Activated CD4-positive, alpha-beta T cell treated with anti-CD3 and anti-CD28 coated beads, Interleukin-2, amount 50 U/mL, for 24 hours (primary cell): ENCODE data around the gene OPHN1.
"Not testable (repeated sequence)": the region's sequence is repeated elsewhere in the genome, so short reads cannot be mapped to it uniquely, and the experiment has no call there.

ENCODE experiments used
- DNase-seq, 2 donors: peaks; one replicate each; pipeline ENCODE4 v3.0.0-alpha.2; 2020; ENCODE audit warnings: low read depth in 1 of 2, low spot score in 1 of 2

The OPHN1 gene

GRCh38 chrX:68422478-68422877, 10.8 kb downstream of the OPHN1 start:
- DNase-seq = no peak

- DNase-seq = no peak
Measured at GRCh38 chrX:68421636-68422035, 11.7 kb downstream of the OPHN1 start.

- no peak for DNase-seq
Measured at GRCh38 chrX:68420559-68420958, 12.7 kb downstream of the OPHN1 start.

DNA sequence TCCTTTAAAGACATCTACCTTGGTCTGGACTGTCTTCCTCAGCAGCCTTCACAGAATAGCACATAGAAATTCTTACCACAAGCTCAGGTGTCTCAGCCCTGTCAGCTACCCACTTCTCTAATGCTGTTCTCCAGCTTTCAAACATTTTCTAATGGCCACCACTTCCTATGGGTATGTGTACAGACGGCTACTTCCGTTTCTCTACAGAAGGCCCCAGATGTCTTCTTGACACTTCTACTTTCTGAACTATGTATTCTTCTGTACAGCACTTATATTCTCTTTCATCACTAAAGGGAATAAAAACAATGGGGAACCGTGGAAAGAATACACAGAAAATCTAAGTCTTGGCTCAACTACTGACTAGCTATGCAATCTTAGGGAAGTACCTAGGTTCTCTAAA, 13.3 kb downstream of the OPHN1 start:
- DNase-seq = no peak

- DNase-seq = no peak
Measured at GRCh38 chrX:68417651-68418050, 15.6 kb downstream of the OPHN1 start.

DNA sequence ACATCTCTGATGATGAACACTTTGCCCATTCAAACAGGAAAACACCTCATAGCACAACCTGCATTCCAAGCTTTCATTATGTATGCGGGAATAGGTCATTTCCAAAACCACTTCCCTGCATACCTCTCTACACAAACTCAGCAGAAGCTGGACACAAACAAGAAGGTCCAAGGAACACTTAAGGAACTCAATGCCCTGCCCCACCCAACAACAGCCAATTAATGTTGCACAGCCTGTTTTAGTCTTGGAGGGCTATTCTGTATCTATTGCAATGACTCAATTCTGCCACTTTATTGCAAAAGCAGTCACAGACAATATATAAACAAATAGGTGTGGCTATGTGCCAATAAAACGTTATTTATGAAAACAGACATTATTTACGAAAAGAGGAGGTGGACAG, 16.7 kb downstream of the OPHN1 start:
- DNase-seq = no peak

DNA sequence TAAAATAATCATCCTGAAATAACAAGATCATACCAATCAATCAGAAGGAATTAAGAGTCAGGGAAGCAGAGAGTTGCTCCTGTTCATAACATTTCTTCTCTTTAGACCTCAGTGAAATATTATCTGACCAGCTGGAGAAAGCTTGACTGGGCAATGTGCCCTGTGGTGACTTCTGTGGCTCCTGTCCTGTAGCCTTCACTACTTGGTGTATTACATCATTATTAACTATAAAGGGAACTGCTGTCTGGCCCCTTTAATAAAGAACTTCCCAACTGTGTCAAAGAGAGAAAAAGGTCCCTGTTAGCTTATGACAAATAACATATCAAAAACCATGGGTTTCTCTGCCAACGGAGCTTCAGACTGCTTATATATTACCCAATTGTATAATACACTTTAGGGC, 18.0 kb downstream of the OPHN1 start:
- DNase-seq = no peak

GRCh38 chrX:68413254-68413653, 20.0 kb downstream of the OPHN1 start:
- no peak for DNase-seq

- no peak for DNase-seq
Measured at GRCh38 chrX:68411729-68412128, 21.6 kb downstream of the OPHN1 start.

- no peak for DNase-seq
Measured at GRCh38 chrX:68409194-68409593, 24.1 kb downstream of the OPHN1 start.

DNA sequence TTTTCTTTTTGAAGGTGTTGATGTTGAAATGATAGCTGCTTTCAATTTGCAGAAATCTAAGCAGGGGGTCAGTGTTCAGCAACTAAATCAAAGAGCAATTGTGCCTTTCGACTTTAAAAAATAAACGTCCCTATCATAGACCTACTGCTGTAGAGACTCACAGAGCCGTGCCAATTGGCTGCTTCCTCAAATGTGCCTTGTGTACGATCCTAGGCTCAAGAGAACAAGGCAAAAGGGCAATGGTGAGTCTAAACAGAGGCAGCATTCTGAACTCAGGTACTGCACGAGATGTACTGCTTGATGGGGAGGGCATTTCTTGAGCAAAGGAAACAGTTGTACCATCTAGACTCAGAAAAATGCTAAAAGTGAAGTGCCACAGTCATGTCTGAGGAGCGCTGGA, 29.8 kb downstream of the OPHN1 start:
- DNase-seq = no peak

DNA sequence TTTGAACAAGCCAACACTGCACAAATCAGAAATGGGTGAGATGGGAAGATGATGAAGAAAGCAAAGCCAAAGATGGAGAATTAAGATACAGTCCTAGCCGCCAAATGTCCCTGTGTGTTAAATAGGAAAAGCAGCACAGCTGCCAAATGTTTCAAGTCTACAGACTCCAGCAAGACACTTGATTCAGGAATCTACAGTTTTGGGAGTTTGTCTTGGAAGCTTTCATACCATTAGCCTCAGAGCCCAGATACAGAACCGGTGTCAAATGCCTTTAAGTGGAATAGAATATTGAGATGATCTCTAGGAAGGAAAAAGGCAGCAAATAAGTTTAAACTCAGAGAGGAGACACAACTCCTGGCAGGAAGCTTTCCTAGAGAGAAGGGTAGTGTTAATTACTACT, 30.3 kb downstream of the OPHN1 start:
- DNase-seq = no peak

DNA sequence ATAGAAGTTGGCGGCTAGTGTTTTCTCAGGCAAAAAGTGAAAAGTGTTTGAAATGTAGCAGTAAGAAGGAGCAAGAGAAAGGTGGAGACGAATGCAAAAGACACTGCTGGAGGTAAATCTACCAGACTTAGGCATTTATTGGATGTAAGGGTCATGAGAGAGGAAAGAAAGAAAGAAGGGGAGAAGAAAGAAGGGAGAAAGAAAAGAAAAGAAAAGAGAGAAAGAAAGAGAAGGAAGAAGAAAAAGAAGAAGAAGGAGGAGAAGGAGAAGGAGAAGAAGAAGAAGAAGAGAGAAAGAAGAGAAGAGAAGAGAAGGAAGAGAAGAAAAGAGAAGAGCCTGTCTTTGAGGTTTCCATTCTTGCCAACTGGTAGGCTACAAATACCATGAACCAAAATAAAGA, 31.2 kb downstream of the OPHN1 start:
- DNase-seq = no peak

- no peak for DNase-seq
Measured at GRCh38 chrX:68398291-68398690, 35.0 kb downstream of the OPHN1 start.

GRCh38 chrX:68396953-68397352, 36.3 kb downstream of the OPHN1 start:
- no peak for DNase-seq

DNA sequence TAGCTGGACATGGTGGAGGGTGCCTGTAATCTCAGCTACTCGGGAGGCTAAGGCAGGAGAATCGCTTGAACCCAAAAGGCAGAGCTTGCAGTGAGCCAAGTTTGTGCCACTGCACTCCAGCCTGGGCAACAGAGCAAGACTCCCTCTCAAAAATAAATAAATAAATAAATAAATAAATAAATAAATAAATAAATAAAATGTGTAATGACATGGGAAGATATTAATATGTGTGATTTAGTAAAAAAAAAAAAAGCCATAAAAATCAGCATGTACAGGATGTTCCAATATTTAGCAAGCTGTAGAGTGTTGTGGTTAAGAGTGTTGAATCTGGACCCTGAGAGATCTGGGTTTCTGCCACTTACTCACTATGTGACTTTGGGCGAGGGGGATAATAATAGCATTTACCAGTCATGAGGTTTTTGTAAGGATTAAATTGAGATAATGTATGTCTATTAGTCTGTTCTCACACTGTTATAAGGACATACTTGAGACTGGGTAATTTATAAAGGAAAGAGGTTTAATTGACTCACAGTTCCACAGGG, 43.8 kb downstream of the OPHN1 start:
- not testable (repeated sequence) for DNase-seq

GRCh38 chrX:68387776-68388175, 45.5 kb downstream of the OPHN1 start:
- no peak for DNase-seq

DNA sequence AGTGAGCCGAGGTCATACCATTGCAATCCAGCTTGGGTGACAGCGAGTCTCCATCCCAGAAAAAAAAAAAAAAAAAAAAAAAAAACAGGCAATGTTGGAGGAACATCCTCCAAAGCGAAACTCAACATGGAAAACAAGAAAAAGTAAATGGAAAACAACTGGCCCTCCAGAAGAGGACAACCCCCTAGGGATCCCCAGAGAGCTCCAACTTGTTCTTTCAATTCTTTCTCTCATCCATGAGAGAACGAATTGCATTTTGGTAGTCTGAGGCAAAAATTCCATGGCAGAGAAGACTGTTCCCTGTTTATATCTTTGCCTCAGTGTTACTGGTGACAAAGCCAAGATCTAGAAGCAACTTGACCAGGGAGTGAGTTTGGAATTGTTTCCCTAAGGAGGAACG, 49.8 kb downstream of the OPHN1 start:
- DNase-seq = no peak

- not testable (repeated sequence) for DNase-seq
Measured at GRCh38 chrX:68377579-68377978, 55.7 kb downstream of the OPHN1 start.

DNA sequence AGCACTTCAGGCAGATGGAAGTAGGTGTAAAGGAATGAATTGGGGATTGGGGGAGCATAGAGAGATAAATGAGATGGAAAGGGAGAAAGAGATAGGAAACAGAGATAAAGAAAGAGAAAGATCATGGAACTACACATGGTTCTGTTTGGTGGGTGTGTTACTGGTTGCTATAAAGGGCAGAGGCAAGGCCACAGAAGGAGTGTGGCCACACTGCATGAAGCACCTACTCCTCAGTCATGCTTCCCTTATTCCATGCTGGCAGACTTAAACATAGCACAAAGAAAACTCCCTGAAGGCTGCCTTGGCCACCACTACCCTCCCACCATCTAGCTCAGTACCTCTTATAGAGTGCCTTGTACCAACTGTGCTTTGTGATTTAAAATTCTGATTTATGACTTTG, 56.9 kb downstream of the OPHN1 start:
- DNase-seq = no peak

DNA sequence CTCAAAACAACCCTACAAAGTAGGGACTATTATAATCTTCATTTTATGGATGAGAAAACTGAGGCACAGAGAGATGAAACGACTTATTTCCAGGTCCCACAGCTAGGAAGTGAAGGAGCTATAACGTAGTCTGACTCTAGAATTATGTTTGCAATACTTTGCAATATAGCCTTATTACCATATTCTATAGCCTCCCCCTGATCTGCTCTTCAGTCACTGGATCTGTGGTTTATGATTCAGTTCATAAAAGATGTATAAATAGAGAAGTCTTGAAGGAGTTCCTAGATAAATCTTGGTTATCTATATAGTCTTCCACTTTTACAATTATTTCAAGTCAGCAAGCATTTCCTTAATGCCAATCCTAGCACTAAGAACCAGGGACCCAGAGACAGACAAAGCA, 57.5 kb downstream of the OPHN1 start:
- DNase-seq = no peak

DNA sequence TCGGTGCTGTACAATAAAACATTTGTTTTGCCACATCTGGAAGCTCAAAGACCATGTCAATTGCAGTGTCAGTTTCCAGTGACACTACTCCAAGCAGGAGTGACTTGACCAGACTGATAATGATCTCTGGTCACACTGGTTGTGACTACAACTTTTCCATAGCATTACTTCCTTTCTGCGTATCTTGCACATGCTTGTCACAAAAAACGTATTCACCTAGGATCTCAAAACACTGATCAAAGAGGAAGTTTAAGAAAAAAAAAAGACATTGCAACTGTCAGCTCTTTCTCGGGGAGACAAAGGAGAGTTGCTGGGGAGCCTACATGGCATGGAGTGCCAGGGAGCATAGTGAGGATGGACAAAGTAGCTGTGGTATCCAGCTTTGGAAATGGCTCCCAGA, 60.6 kb downstream of the OPHN1 start:
- no peak for DNase-seq

- DNase-seq = no peak
Measured at GRCh38 chrX:68369559-68369958, 63.7 kb downstream of the OPHN1 start.

- DNase-seq = no peak
Measured at GRCh38 chrX:68365341-68365740, 68.0 kb downstream of the OPHN1 start.
